Measurements from ENCODE around the gene NLE1.

GRCh38 chr17:35162755-35163154, 20.7 kb upstream of the NLE1 start:
- TF ChIP-seq REST (IDR thresholded peaks at IDR 0.05; ENCODE audit: insufficient read depth in 1 of 2, low read depth in 2 of 2, low read length in 2 of 2): no peak
- TF ChIP-seq POLR2AphosphoS5 (IDR thresholded peaks at IDR 0.05; ENCODE audit: low read depth, low read length): no peak
- TF ChIP-seq FOXP2 (optimal IDR thresholded peaks at IDR 0.05; ENCODE audit: borderline replicate concordance, extremely low read depth, extremely low read length, insufficient read depth): no peak
- no peak for TF ChIP-seq SIN3A (IDR thresholded peaks at IDR 0.05; ENCODE audit: borderline replicate concordance, insufficient read depth, low read length)
